Astrocyte of the spinal cord (primary cell): ENCODE results near the gene GLRA1.
A peak's percentile ranks its signal among the peaks of the same experiment; 100 is the strongest.

Experiments used
- DNase-seq: peaks from one replicate; pipeline ENCODE4 v3.0.0; 2011; ENCODE audit warnings: low read depth, low spot score
- H3K4me3 ChIP-seq: 2 replicates; pipeline ENCODE4 v1.5.1; 2011; ENCODE audit warnings: low read depth, mild to moderate bottlenecking, low read length, moderate library complexity
- CTCF ChIP-seq: IDR thresholded peaks from 2 replicates; pipeline ENCODE4 v1.5.1; 2012; ENCODE audit warnings: low read depth, mild to moderate bottlenecking, low read length, inconsistent platforms
- in situ Hi-C: cut with HindIII; loops from 2 replicates; pipeline ENCODE4 v1.10.0; 2017; ENCODE audit warnings: low sequenced_read_pairs

Gene GLRA1

GRCh38 chr5:151901611-151902010, 23.0 kb downstream of the GLRA1 start:
- TF ChIP-seq CTCF = no peak
- no peak for DNase-seq
- no peak overlapping the region for H3K4me3 ChIP-seq
- in situ Hi-C loops = no loop called here

GRCh38 chr5:151900891-151901290, 23.8 kb downstream of the GLRA1 start:
- no peak for TF ChIP-seq CTCF
- H3K4me3 ChIP-seq = no peak overlapping the region
- in situ Hi-C loops = no loop called here
- no peak for DNase-seq

- in situ Hi-C loops = no loop called here
- no peak for TF ChIP-seq CTCF
- H3K4me3 ChIP-seq = no peak overlapping the region
- DNase-seq = no peak
Observed at GRCh38 chr5:151899399-151899798, 25.3 kb downstream of the GLRA1 start.

- no peak for DNase-seq
- no peak overlapping the region for H3K4me3 ChIP-seq
- in situ Hi-C loops = no loop called here
- TF ChIP-seq CTCF = no peak
Observed at GRCh38 chr5:151897896-151898295, 26.8 kb downstream of the GLRA1 start.

GRCh38 chr5:151897020-151897552, 27.6 kb downstream of the GLRA1 start:
- in situ Hi-C loops = no loop called here
- TF ChIP-seq CTCF = no peak

GRCh38 chr5:151896031-151896691, 28.5 kb downstream of the GLRA1 start:
- in situ Hi-C loops = no loop called here
- H3K4me3 ChIP-seq = no peak overlapping the region
- DNase-seq = peak; percentile 95
- no peak for TF ChIP-seq CTCF

More at GRCh38 chr5:151897020-151897552, 27.6 kb downstream of the GLRA1 start:
- no peak overlapping the region for H3K4me3 ChIP-seq
- no peak for DNase-seq
